Neutrophil (primary cell): ENCODE measurements around the gene CALHM1.

Source experiments
- H3K27ac ChIP-seq: fragments of 200-600 bp; sonication (generic); 2 replicates; pipeline ENCODE4 v1.5.1; 2016; ENCODE audit warnings: mild to moderate bottlenecking, moderate library complexity
- H3K27me3 ChIP-seq: fragments of 200-600 bp; sonication (generic); 2 replicates; pipeline ENCODE4 v1.6.0; 2016; ENCODE audit warnings: mild to moderate bottlenecking
- H3K36me3 ChIP-seq: fragments of 200-600 bp; sonication (generic); 2 replicates; pipeline ENCODE4 v1.5.1; 2017
- H3K4me1 ChIP-seq, 2 experiments: fragments of 200-600 bp in 1 of 2; sonication (generic) in 1 of 2; 1 replicate in 1 of 2; 2 replicates in 1 of 2; pipeline versions ENCODE4 v1.5.1 to v1.6.1; 2013 to 2016; ENCODE audit warnings: low read depth in 1 of 2, low read length in 1 of 2, mild to moderate bottlenecking in 1 of 2, moderate library complexity in 1 of 2; ENCODE audit not compliant: control insufficient read depth in 1 of 2, insufficient read depth in 1 of 2
- H3K4me3 ChIP-seq, 2 experiments: fragments of 200-600 bp in 1 of 2; sonication (generic) in 1 of 2; 1 replicate in 1 of 2; 2 replicates in 1 of 2; pipeline ENCODE4 v1.5.1; 2013 to 2016; ENCODE audit warnings: low read depth in 1 of 2, low read length in 1 of 2, mild to moderate bottlenecking in 1 of 2, moderate library complexity in 1 of 2
- H3K9me3 ChIP-seq: fragments of 200-600 bp; sonication (generic); 2 replicates; pipeline ENCODE4 v1.5.1; 2016
- TF ChIP-seq, protein P1 (sequence below): fragments of 200-600 bp; sonication (generic); IDR thresholded peaks from 2 replicates; pipeline ENCODE4 v1.5.1; 2016; ENCODE audit warnings: antibody characterized with exemption

CALHM1 gene

DNA sequence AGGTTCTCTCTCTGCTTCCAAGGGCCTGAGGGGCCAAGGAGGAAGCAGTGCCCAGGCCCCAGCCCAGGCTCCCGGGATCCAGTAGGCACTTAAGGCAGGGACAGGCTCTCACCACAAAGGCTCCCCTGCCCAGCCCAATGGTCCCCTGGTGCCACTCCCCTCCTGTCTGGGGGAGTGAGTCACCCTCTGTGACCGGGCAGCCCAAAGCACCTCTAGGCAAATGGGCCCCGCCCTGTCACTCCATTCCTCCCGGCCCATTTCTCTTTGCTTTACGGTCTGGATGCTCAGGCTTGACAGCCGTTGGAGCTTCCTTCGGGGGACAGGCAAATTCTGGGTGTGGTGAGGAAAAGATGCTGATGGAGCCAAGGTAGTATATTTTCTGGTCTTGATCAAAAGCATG lies 20.4 kb upstream of the CALHM1 start, which contains the start of gene CALHM3:
TSS of gene CALHM3 (minus strand) at position 106 of the 400 bp plus-strand sequence. CDS start 208 bp downstream, outside the sequence.
- Histone ChIP-seq H3K4me3 (no peak within 1 kb of the TSS), H3K4me1 (no peaks in the 10 kb centered on the region), H3K27ac (no peak within 1 kb of the TSS), H3K36me3 (no peaks in the 10 kb centered on the region), H3K9me3 (no peaks in the 10 kb centered on the region), H3K27me3 (peaks cover 5% of the 10 kb centered on the region)
- TF ChIP-seq, protein P1, sequence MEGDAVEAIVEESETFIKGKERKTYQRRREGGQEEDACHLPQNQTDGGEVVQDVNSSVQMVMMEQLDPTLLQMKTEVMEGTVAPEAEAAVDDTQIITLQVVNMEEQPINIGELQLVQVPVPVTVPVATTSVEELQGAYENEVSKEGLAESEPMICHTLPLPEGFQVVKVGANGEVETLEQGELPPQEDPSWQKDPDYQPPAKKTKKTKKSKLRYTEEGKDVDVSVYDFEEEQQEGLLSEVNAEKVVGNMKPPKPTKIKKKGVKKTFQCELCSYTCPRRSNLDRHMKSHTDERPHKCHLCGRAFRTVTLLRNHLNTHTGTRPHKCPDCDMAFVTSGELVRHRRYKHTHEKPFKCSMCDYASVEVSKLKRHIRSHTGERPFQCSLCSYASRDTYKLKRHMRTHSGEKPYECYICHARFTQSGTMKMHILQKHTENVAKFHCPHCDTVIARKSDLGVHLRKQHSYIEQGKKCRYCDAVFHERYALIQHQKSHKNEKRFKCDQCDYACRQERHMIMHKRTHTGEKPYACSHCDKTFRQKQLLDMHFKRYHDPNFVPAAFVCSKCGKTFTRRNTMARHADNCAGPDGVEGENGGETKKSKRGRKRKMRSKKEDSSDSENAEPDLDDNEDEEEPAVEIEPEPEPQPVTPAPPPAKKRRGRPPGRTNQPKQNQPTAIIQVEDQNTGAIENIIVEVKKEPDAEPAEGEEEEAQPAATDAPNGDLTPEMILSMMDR, result no peak

DNA sequence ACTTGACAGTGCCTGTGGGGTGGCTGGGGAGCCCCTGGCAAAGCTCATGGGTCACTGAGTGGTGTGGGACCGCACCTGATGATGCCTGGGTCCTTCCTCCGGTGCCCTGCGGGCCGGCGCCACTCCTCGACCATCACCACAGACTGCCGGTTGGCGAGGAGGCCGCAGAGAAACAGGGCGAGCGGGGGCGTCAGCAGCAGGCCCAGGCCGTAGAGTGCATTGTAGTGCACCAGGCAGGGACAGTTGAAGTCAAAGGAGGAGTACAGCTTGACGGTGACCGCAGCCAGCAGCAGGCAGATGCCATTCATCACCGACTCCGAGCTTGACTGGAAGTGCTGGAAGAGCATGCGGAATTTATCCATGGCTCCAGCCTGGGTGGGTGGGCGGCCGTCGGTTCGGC lies 20.0 kb upstream of the CALHM1 start:
- peaks cover 5% of the 10 kb centered on the region for H3K27me3 ChIP-seq
- TF ChIP-seq, protein P1, result no peak
- no peak overlapping the region for H3K4me3 ChIP-seq
- H3K27ac ChIP-seq, result no peak overlapping the region
- H3K9me3 ChIP-seq, result no peaks in the 10 kb centered on the region
- no peaks in the 10 kb centered on the region for H3K4me1 ChIP-seq
- H3K36me3 ChIP-seq, result no peaks in the 10 kb centered on the region

DNA sequence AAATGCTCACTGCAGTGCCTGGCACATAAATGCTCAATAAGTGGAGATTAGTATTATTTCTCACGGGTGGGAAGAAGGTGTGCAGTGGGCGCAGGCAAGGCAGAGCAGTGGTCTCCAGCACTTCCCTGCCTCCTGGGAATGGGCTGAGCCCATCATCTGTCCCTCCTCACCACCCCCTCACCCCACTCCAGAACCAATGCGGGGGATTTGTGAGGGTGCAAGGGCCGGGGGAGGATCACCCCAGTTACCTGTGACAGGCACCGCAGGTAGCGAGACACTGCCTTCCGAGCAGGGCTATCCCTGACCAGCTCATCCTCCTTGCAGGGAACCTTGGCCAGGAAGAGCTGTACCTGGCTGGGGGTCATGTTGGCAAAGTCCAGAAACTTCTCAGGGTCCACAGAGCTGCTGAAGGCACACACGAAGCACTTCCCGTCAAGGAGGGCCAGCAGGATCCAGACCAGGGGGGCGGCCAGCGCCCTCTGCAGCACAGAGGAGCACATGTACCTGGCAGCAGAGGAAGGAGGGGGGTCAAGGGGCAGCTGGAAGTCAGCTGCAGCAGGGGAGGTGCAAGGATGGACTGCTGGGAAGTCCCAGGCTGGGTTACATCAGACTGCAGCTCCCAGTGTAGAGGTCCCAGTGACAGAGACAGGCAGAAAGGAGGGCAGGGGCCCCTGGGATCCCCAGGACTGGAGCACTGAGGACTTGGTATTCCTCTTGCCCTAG lies 17.5 kb upstream of the CALHM1 start:
- H3K4me1 ChIP-seq, result no peaks in the 10 kb centered on the region
- H3K27ac ChIP-seq, result no peak overlapping the region

DNA sequence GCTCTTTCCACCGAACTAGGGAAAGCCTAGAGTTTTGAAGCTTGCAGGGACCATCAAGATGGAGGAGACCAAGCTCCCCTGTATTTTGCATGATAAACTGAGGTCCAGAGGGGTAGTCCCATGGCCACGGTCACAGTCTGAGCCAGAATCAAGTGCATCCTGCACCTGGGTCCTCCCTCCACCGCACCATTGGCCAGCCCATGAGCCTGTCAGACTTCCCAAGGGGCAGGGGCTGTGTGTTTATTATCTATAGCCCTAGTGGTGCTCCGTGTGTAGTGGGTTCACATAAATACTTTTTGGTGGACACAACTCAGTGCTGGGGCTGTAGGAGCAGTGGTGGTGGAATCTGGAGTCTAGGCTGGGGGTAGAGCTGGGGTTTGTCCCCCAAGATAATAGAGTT lies 16.7 kb upstream of the CALHM1 start:
- Histone ChIP-seq H3K27me3 (peaks cover 27% of the 10 kb centered on the region), H3K9me3 (no peaks in the 10 kb centered on the region), H3K4me1 (no peaks in the 10 kb centered on the region), H3K36me3 (no peaks in the 10 kb centered on the region), H3K4me3 (no peak overlapping the region), H3K27ac (no peak overlapping the region)
- TF ChIP-seq, protein P1, result no peak

More for the DNA sequence above, 17.5 kb upstream of the CALHM1 start:
- TF ChIP-seq, protein P1, result no peak
- no peaks in the 10 kb centered on the region for H3K36me3 ChIP-seq
- no peaks in the 10 kb centered on the region for H3K9me3 ChIP-seq
- H3K27me3 ChIP-seq, result peaks cover 20% of the 10 kb centered on the region
- no peak overlapping the region for H3K4me3 ChIP-seq

DNA sequence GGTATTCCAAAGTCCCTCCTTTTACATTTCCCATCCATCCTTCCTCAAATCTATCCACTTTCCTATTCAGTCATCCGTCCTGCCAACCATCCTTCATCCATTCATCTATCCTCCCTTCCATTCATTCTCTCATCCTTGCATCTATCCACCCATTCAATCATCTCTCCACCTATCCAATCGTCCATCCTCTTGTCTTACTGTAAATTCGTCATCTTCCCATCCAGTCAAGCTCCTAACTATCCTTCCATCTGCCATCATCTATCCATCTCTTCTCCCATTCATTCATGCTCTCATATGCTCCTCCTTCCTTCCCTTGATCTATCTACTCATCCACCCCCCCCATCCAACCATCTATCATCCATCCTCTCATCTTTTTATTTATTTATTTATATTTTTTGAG lies 15.4 kb upstream of the CALHM1 start:
- no peaks in the 10 kb centered on the region for H3K4me1 ChIP-seq
- TF ChIP-seq, protein P1, result no peak
- no peak overlapping the region for H3K4me3 ChIP-seq
- H3K36me3 ChIP-seq, result no peaks in the 10 kb centered on the region
- H3K27ac ChIP-seq, result no peak overlapping the region
- no peaks in the 10 kb centered on the region for H3K9me3 ChIP-seq
- peaks cover 41% of the 10 kb centered on the region for H3K27me3 ChIP-seq
